Endothelial cell (in vitro differentiated cells): ENCODE measurements around the gene NHERF1. TPM values are rescaled to one million over a fixed set of nuclear protein-coding genes. Genes with fewer than 3 reads are reported as not detected.

Experiments used
- DNase-seq: peaks from one replicate; pipeline ENCODE4 v3.0.0; 2021; ENCODE audit warnings: low spot score
- H3K27ac Mint-ChIP-seq: one replicate; pipeline ENCODE4 v1.8.0; 2021; ENCODE audit warnings: mixed read lengths, inconsistent platforms; ENCODE audit not compliant: unreplicated experiment
- H3K27me3 Mint-ChIP-seq: one replicate; pipeline ENCODE4 v1.8.0; 2021; ENCODE audit warnings: mild to moderate bottlenecking, moderate library complexity, mixed read lengths, inconsistent platforms; ENCODE audit not compliant: unreplicated experiment
- H3K36me3 Mint-ChIP-seq: one replicate; pipeline ENCODE4 v1.8.0; 2021; ENCODE audit warnings: mild to moderate bottlenecking, low read depth, mixed read lengths, inconsistent platforms; ENCODE audit not compliant: unreplicated experiment
- H3K4me1 Mint-ChIP-seq: one replicate; pipeline ENCODE4 v1.8.0; 2021; ENCODE audit warnings: mild to moderate bottlenecking, mixed read lengths, inconsistent platforms; ENCODE audit not compliant: unreplicated experiment
- H3K4me3 Mint-ChIP-seq: one replicate; pipeline ENCODE4 v1.8.0; 2021; ENCODE audit warnings: mild to moderate bottlenecking, mixed read lengths, inconsistent platforms; ENCODE audit not compliant: unreplicated experiment
- H3K9me3 Mint-ChIP-seq: one replicate; pipeline ENCODE4 v1.8.0; 2021; ENCODE audit warnings: mixed read lengths, inconsistent platforms; ENCODE audit not compliant: unreplicated experiment
- total RNA-seq: library from RNA; stranded (reverse); fragmentation: NEBNext Ultra II Directional; extraction: Animal tissue kit (Norgen Biotek cat#: 25700); gene quantifications from one replicate; pipeline ENCODE4 v1.2.1, GENCODE V29; 2021; ENCODE audit not compliant: unreplicated experiment
- TF ChIP-seq, protein P1 (sequence below): fragments of 200-600 bp; sonication (generic); IDR thresholded peaks from one replicate; pipeline ENCODE4 v1.5.0; 2021; ENCODE audit warnings: antibody characterized with exemption; ENCODE audit not compliant: unreplicated experiment

Gene NHERF1
- total RNA-seq, 1 donor from 2014 or later: 30.5 TPM

DNA sequence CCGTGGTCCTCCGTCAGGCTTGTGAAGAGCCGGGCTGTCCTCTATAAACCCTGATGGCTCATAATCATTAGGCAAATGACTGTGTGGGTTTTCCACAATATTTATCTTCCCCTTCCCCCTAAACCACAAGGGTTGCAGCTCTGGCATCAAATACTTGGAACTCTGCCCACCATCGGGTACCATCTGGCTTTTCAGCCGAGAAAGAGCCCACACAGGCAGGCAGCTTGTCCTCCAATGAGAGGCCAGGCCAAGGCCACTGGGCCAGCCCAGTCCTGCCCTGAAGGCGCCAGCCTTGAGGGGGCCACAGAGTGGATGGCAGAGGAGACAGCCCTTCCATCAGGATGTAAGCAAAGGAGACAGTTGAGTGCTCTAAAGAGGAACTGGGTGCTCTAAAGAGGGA is 59.5 kb downstream of the NHERF1 start:
- Mint-ChIP-seq H3K9me3 (no peaks in the 10 kb centered on the region), H3K4me1 (no peaks in the 10 kb centered on the region), H3K27ac (no peak overlapping the region), H3K4me3 (no peak overlapping the region), H3K36me3 (peaks cover 30% of the 10 kb centered on the region), H3K27me3 (peaks cover 9% of the 10 kb centered on the region)
- no peak for DNase-seq
- TF ChIP-seq, protein P1, sequence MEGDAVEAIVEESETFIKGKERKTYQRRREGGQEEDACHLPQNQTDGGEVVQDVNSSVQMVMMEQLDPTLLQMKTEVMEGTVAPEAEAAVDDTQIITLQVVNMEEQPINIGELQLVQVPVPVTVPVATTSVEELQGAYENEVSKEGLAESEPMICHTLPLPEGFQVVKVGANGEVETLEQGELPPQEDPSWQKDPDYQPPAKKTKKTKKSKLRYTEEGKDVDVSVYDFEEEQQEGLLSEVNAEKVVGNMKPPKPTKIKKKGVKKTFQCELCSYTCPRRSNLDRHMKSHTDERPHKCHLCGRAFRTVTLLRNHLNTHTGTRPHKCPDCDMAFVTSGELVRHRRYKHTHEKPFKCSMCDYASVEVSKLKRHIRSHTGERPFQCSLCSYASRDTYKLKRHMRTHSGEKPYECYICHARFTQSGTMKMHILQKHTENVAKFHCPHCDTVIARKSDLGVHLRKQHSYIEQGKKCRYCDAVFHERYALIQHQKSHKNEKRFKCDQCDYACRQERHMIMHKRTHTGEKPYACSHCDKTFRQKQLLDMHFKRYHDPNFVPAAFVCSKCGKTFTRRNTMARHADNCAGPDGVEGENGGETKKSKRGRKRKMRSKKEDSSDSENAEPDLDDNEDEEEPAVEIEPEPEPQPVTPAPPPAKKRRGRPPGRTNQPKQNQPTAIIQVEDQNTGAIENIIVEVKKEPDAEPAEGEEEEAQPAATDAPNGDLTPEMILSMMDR: no peak

DNA sequence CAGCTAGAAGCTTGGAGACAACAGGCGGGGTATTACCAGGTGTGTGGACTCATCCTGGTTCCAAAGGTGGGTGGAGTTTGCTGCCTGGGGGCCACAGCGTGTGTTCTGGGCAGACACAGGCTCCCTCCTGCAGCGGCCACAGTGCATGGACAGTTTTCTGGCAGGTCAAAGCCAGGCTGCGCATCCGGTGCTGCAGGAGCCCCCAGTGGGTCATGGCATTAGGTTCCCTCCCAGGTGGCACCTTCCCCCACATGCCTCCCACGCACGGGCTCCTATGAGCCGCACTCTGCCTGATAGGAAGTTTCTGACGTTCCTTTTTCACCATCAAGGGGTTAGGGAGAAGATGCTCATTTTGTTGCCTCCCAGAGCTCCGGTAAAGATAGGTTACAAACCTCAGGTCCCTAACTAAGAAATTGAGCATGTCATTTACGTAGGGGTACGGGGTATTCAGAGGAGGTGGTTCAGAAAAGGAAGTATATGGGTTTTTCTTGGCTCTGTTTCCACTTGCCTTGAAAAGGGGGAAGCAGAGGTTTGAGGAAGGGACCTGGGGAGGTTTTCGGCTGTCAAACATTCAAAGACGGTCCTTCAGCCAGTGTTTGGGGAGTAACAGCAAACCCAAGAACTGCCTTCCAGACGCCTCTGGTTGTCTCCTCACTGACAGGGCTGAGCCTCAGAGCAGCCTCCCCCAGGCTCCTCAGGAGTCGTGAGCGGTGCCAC is 60.4 kb downstream of the NHERF1 start:
- TF ChIP-seq, protein P1: no peak
- peaks cover 9% of the 10 kb centered on the region for H3K27me3 Mint-ChIP-seq
- no peaks in the 10 kb centered on the region for H3K9me3 Mint-ChIP-seq

DNA sequence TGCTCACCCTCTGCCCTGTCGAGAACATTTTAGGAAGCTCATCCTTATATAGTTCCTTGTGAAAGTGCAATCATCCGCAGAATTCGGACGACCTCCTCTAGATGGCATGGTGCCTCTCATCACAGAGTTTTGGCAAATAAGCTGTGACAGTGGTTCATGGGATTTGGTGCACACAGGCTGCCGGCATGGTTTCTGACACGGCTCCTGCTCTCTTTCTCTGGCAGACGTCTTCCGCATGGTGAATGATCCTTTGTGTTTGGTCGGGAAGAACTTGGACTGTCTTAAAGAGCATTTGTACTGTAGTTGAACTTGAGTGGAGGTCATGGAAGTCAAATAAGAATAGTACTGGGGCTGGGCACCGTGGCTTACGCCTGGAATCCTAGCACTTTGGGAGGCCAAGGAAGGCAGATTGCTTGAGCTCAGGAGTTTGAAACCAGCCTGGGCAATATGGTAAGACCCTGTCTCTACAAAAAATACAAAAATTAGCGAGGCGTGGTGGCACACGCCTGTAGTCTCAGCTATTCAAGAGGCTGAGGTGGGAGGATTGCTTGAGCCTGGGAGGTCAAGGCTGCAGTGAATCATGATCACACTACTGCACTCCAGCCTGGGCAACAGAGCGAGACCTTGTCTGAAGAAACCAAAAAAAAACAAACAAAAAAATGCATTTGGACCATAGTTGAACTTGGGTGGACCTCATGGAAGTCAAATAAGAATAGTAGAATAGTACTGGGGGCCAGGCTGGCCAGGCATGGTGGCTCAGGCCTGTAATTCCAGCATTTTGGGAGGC is 62.5 kb downstream of the NHERF1 start:
- H3K4me1 Mint-ChIP-seq: peaks cover 6% of the 10 kb centered on the region
- H3K4me3 Mint-ChIP-seq: no peak overlapping the region
- TF ChIP-seq, protein P1: no peak
- peaks cover 19% of the 10 kb centered on the region for H3K36me3 Mint-ChIP-seq
- H3K9me3 Mint-ChIP-seq: no peaks in the 10 kb centered on the region
- DNase-seq: no peak
- H3K27me3 Mint-ChIP-seq: peaks cover 8% of the 10 kb centered on the region
- H3K27ac Mint-ChIP-seq: no peak overlapping the region

More for the DNA sequence above, 60.4 kb downstream of the NHERF1 start:
- H3K27ac Mint-ChIP-seq: no peak overlapping the region
- peaks cover 26% of the 10 kb centered on the region for H3K36me3 Mint-ChIP-seq
- H3K4me3 Mint-ChIP-seq: no peak overlapping the region
- no peak for DNase-seq
- H3K4me1 Mint-ChIP-seq: no peaks in the 10 kb centered on the region

DNA sequence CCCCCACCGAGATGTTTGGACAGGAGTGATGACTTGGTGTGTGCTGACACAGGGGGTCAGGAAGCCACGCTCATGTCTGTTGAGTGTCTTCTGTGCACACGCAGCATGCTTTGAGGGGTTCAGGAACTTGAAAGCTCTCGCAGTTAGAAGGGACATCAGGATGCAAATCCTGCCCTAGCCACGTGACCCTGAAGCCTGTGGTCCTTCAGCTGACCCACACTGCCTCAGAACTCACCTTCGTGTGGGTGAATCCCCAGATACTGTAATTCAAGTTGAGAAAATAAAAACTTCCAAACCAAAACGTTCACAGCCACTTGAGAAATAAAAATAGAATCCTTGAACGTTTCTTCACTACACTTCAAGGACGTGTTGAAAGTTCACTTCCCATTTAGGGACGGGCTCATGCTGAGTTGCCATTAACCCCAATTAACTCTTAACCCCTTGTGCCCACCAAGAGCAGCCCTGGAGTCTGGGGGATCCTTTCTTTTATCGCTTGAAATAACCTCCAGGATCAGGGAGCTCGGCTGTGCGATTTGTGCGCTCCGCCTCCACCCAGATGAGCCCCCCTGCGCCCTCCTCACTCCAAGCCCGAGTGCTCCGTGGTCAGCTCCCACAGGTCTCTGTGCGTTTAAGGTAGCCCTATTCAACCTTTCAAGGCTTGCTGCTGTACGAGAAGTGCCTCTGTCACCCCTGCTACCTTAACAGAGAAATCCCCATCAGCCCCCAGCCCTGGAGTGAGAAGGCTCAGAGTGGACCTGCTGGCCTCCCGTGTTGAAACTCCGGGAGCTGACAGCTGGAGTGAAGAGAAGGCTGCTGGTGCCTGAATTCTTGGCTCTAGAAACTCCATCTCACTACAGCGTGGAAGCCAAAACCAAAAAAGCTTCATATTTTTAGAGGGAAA is 63.9 kb downstream of the NHERF1 start:
- no peak overlapping the region for H3K4me3 Mint-ChIP-seq
- DNase-seq: no peak
- H3K9me3 Mint-ChIP-seq: no peaks in the 10 kb centered on the region
- H3K27me3 Mint-ChIP-seq: peaks cover 4% of the 10 kb centered on the region
- H3K27ac Mint-ChIP-seq: no peak overlapping the region
- peaks cover 17% of the 10 kb centered on the region for H3K36me3 Mint-ChIP-seq
- peaks cover 8% of the 10 kb centered on the region for H3K4me1 Mint-ChIP-seq
- TF ChIP-seq, protein P1: no peak
